ENCODE results near the gene GORASP2. TPM values are rescaled to one million over a fixed set of nuclear protein-coding genes. Genes with fewer than 3 reads are reported as not detected.

Gene GORASP2
- total RNA-seq, 4 donors from 2014 or later = 36.1 to 48.2 (median 42.0) TPM

- Histone ChIP-seq H3K27ac (no peak overlapping the region), H3K4me1 (peaks cover 0 to 22% (median 4%) of the 10 kb centered on the region in 3 donors), H3K27me3 (no peaks in the 10 kb centered on the region), H3K9me3 (no peaks in the 10 kb centered on the region), H3K36me3 (peaks cover 0 to 21% of the 10 kb centered on the region in 2 donors), H3K4me3 (no peak overlapping the region)
- 67 to 83% methylated on average over 1 of the region's 3 CpGs for WGBS, 2 donors (ENCODE audit: low coverage in 1 of 2)
- TF ChIP-seq CTCF (IDR thresholded peaks at IDR 0.05) = no peak
- TF ChIP-seq POLR2AphosphoS5 (IDR thresholded peaks at IDR 0.05) = no peak
- no peak for TF ChIP-seq POLR2A (IDR thresholded peaks at IDR 0.05)
- no peak for TF ChIP-seq EP300 (IDR thresholded peaks at IDR 0.05)
- ATAC-seq = no peak
Measured at GRCh38 chr2:170971071-170971470, 42.0 kb downstream of the GORASP2 start.

- H3K4me3 ChIP-seq = peak overlapping the region in 1 of 2 donors; percentile 75
- ATAC-seq = no peak
- H3K36me3 ChIP-seq = peaks cover 0 to 7% of the 10 kb centered on the region in 2 donors
- TF ChIP-seq CTCF (IDR thresholded peaks at IDR 0.05) (no peak), POLR2A (IDR thresholded peaks at IDR 0.05) (no peak), POLR2AphosphoS5 (IDR thresholded peaks at IDR 0.05) (no peak), EP300 (IDR thresholded peaks at IDR 0.05) (no peak)
- H3K9me3 ChIP-seq = no peaks in the 10 kb centered on the region
- no peaks in the 10 kb centered on the region for H3K27me3 ChIP-seq
- H3K4me1 ChIP-seq = peaks cover 0 to 22% (median 4%) of the 10 kb centered on the region in 3 donors
- H3K27ac ChIP-seq = peak overlapping the region in 1 of 4 donors; percentile 86
- 60 to 67% methylated on average over 10 to 20 of the region's 20 CpGs for WGBS, 2 donors (ENCODE audit: low coverage in 1 of 2)
Measured at GRCh38 chr2:170972296-170973224, 43.5 kb downstream of the GORASP2 start.

- TF ChIP-seq EP300 (IDR thresholded peaks at IDR 0.05) (no peak), CTCF (IDR thresholded peaks at IDR 0.05) (no peak), POLR2AphosphoS5 (IDR thresholded peaks at IDR 0.05) (no peak), POLR2A (IDR thresholded peaks at IDR 0.05) (no peak)
- H3K4me3 ChIP-seq = peak overlapping the region in 1 of 2 donors; percentile 75
- peak overlapping the region in 2 of 4 donors; percentile 86 to 87 for H3K27ac ChIP-seq
- H3K27me3 ChIP-seq = no peaks in the 10 kb centered on the region
- H3K36me3 ChIP-seq = peaks cover 0 to 2% of the 10 kb centered on the region in 2 donors
- no peak for ATAC-seq
- WGBS, 2 donors (ENCODE audit: low coverage in 1 of 2) = 4 to 29% methylated on average over 1 to 8 of the region's 12 CpGs
- H3K4me1 ChIP-seq = peaks cover 0 to 22% (median 4%) of the 10 kb centered on the region in 3 donors
- no peaks in the 10 kb centered on the region for H3K9me3 ChIP-seq
Measured at GRCh38 chr2:170973225-170973491, 44.1 kb downstream of the GORASP2 start.

- H3K27me3 ChIP-seq = no peaks in the 10 kb centered on the region
- WGBS, 2 donors (ENCODE audit: low coverage in 1 of 2) = 37 to 49% methylated on average over 5 to 6 of the region's 67 CpGs
- H3K36me3 ChIP-seq = no peaks in the 10 kb centered on the region
- H3K4me3 ChIP-seq = peak overlapping the region; percentile 59 to 75
- no peaks in the 10 kb centered on the region for H3K9me3 ChIP-seq
- ATAC-seq = peak; percentile 95
- TF ChIP-seq POLR2A (IDR thresholded peaks at IDR 0.05) (peak; percentile 50 to 63), POLR2AphosphoS5 (IDR thresholded peaks at IDR 0.05) (peak; percentile 70), EP300 (IDR thresholded peaks at IDR 0.05) (no peak), CTCF (IDR thresholded peaks at IDR 0.05) (peak; percentile 88 to 99 (median 97))
- H3K27ac ChIP-seq = peak overlapping the region; percentile 32 to 87 (median 86)
- H3K4me1 ChIP-seq = peaks cover 0 to 22% (median 4%) of the 10 kb centered on the region in 3 donors
Measured at GRCh38 chr2:170973492-170974303, 44.6 kb downstream of the GORASP2 start.
